ENCODE results near the gene ZFY.
"Not testable (repeated sequence)": the region's sequence is repeated elsewhere in the genome, so short reads cannot be mapped to it uniquely, and the experiment has no call there.

Gene ZFY

GRCh38 chrY:2979283-2979682 is 44.1 kb downstream of the ZFY start:
- no peak for DNase-seq

GRCh38 chrY:2984491-2984890 is 49.3 kb downstream of the ZFY start:
- no peak for DNase-seq

- not testable (repeated sequence) for DNase-seq
These were observed 52.0 kb downstream of the ZFY start for GRCh38 chrY:2987178-2987577.

- not testable (repeated sequence) for DNase-seq
These were observed 62.2 kb downstream of the ZFY start for GRCh38 chrY:2997369-2997768.

- no peak for DNase-seq
These were observed 67.0 kb downstream of the ZFY start for GRCh38 chrY:3002190-3002589.

- no peak for DNase-seq
These were observed 67.7 kb downstream of the ZFY start for GRCh38 chrY:3002680-3003515.

- no peak for DNase-seq
These were observed 68.3 kb downstream of the ZFY start for GRCh38 chrY:3003516-3003830.

- DNase-seq = no peak
These were observed 68.7 kb downstream of the ZFY start for GRCh38 chrY:3003846-3004245.

- not testable (repeated sequence) for DNase-seq
These were observed 70.8 kb downstream of the ZFY start for GRCh38 chrY:3006031-3006430.

GRCh38 chrY:3007967-3008366 is 72.8 kb downstream of the ZFY start:
- no peak for DNase-seq

- DNase-seq = no peak
These were observed 77.0 kb downstream of the ZFY start for GRCh38 chrY:3012226-3012625.

- DNase-seq = no peak
These were observed 81.4 kb downstream of the ZFY start for GRCh38 chrY:3016594-3016993.

- DNase-seq = no peak
These were observed 83.4 kb downstream of the ZFY start for GRCh38 chrY:3018546-3018945.

GRCh38 chrY:3019584-3019983 is 84.4 kb downstream of the ZFY start:
- no peak for DNase-seq

- DNase-seq = no peak
These were observed 86.0 kb downstream of the ZFY start for GRCh38 chrY:3021176-3021575.

- DNase-seq = no peak
These were observed 88.4 kb downstream of the ZFY start for GRCh38 chrY:3023606-3024005.

GRCh38 chrY:3025357-3025756 is 90.2 kb downstream of the ZFY start:
- DNase-seq = no peak
